DOHH2 (cell line): ENCODE results near the gene COL23A1.

Experiments
- EZH2phosphoT487 ChIP-seq: fragments of 200-600 bp; sonication (generic); IDR thresholded peaks from 2 replicates; pipeline ENCODE4 v1.6.1; 2017; ENCODE audit warnings: borderline replicate concordance, mild to moderate bottlenecking, antibody characterized with exemption, low read length, moderate library complexity, mixed read lengths
- TF ChIP-seq, protein P1 (sequence below): fragments of 200-600 bp; sonication (generic); IDR thresholded peaks from one replicate; pipeline ENCODE4 v1.5.1; 2014; ENCODE audit warnings: antibody characterized with exemption, mild to moderate bottlenecking, low read depth, low read length; ENCODE audit not compliant: poor library complexity, severe bottlenecking

DNA sequence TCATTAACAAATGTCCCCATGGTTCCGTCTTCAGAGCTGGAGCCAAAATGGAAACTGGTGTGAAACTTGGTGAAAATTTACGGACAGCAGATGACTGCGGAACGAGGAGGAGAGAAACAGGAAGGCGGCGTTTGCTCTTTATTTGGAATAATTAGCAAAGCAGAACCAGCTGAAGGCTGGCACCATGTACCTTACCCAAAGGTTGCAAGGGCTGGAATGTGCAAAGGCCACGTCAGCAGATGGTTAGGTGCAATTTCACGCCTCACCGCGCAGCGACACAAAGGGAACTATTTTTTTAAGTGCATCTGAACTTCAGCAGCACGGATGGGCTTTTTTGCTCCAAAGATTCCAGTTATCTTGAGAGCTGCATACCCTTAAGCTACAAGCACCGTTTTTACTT, 127.4 kb downstream of the COL23A1 start:
- TF ChIP-seq, protein P1, sequence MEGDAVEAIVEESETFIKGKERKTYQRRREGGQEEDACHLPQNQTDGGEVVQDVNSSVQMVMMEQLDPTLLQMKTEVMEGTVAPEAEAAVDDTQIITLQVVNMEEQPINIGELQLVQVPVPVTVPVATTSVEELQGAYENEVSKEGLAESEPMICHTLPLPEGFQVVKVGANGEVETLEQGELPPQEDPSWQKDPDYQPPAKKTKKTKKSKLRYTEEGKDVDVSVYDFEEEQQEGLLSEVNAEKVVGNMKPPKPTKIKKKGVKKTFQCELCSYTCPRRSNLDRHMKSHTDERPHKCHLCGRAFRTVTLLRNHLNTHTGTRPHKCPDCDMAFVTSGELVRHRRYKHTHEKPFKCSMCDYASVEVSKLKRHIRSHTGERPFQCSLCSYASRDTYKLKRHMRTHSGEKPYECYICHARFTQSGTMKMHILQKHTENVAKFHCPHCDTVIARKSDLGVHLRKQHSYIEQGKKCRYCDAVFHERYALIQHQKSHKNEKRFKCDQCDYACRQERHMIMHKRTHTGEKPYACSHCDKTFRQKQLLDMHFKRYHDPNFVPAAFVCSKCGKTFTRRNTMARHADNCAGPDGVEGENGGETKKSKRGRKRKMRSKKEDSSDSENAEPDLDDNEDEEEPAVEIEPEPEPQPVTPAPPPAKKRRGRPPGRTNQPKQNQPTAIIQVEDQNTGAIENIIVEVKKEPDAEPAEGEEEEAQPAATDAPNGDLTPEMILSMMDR, result no peak
- TF ChIP-seq EZH2phosphoT487, result no peak
